Amygdala (tissue), 56 donors: ENCODE results near the gene CTNND1.
A peak's percentile ranks its signal among the peaks of the same experiment; 100 is the strongest.

Experiments
- DNase-seq, 56 donors: peaks; one replicate each; lab custom pipeline; 2025; lab: John Stamatoyannopoulos, UW

Gene CTNND1

GRCh38 chr11:57787920-57788702 lies 26.5 kb downstream of the CTNND1 start:
- peak in 15 of 56 donors; percentile 11 to 46 (median 17) for DNase-seq

- no peak for DNase-seq
These were observed 27.1 kb downstream of the CTNND1 start for GRCh38 chr11:57788703-57789088.

DNA sequence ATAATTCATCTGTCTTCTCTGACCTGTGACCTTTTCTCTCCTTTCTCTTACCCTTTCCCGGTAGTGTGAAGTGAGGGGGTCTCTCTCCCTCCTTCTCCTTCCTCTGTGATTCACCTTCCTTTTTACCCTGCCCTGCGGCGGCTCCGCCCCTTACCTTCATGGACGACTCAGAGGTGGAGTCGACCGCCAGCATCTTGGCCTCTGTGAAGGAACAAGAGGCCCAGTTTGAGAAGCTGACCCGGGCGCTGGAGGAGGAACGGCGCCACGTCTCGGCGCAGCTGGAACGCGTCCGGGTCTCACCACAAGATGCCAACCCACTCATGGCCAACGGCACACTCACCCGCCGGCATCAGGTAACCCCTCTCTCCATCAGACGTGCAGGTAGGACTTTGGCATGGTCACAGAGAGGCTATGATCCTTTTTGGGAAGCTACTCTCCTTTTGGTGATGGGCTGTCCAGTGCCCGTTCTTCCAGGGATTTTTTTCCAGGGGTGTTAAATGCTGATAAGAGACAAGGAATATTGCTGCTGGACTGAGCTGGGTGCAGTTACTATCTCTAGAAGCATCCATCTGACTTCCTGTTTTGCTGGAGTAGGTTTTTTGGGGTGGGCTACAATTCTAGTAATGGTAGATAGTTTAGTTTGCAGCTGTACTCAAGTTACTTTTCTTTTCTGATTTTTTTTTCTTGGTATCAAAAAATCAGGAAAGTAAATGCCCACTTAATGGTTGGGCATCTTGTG lies 29.9 kb downstream of the CTNND1 start:
- DNase-seq = no peak

- peak in 25 of 56 donors; percentile 6 to 69 (median 23) for DNase-seq
These were observed 30.5 kb downstream of the CTNND1 start for GRCh38 chr11:57792060-57792541.

DNA sequence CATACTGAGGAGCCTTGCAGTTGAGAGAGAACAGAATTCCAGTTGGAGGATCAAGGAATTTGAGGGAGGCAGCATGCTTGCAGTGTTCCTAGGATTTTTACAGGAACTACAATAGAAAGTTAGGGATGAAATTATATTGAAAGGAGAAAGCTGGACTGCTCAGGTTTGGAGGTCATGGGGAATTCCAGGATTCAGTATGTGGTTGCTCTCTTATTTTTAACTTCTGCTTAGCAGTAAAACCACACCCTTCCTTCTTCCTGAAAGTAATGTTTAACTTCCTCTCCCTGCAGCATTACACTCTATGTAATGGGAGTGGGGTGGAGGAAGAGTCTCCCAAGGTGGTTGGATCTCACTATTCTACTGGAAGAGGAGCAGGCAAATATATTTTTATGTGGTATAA lies 31.3 kb downstream of the CTNND1 start:
- no peak for DNase-seq

DNA sequence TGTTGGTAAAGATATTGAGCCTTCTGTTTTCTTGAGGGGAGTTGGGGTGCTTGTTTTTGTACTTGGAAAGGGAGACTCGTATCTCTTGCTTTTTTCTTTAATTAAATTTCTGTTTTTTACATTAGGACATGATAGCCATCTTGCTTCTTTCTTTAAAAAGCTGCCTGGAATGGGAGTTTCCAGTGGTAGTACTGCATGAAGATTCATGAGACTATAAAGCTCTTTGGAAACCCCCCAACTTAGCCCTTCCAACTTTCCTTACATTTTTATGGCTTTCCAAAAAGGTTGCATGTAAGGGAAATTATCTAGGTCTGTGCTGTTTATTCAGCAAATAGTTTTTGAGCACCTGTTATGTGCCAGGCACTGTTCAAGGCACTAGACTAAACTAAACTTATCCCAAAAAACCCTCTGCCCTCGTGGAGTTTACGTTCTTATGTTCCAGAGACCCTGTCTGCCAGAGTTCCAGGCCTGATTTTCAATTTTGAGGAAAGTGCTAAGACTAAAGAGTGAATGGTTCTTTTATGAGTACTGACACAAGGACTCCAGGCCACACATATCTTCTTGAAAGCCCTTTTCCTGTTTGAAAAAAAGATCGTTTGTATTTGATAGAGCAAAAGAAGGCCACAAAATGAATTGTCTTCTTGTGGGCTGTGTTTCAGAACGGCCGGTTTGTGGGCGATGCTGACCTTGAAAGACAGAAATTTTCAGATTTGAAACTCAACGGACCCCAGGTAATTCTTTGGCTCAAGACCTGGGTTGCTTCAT lies 31.9 kb downstream of the CTNND1 start:
- no peak for DNase-seq

DNA sequence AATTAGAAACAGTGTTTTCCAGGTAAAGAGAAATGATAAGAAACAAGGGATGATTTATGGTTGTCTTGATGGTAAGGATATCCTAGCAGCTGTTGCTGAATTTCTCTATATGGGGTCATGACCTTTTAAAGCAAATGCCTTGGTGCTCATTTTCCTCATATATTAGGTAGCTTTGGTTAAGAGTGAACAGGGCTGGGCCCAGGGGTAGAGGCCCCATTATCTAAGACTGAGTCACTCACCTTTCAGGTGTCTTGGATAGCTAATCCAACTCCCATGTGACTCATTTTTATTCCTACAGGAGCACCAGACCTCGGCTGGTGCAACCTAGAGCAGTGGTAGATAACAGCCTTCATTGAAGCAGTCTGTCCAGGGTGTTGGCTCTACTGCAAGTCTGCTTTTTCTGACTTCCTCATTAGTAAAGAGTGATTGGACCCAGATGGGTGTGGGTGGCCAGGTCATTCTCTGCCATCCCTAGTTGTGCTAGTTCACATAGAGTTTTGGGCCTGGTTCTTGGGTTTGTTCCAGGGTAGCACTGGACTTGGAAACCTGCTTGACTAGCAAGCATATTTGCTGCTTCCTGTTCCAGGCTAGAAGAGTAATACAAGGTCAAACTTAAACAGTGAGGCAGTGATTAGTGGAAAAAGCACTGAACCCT lies 37.4 kb downstream of the CTNND1 start:
- peak in 3 of 56 donors; percentile 8 to 10 (median 8) for DNase-seq

DNA sequence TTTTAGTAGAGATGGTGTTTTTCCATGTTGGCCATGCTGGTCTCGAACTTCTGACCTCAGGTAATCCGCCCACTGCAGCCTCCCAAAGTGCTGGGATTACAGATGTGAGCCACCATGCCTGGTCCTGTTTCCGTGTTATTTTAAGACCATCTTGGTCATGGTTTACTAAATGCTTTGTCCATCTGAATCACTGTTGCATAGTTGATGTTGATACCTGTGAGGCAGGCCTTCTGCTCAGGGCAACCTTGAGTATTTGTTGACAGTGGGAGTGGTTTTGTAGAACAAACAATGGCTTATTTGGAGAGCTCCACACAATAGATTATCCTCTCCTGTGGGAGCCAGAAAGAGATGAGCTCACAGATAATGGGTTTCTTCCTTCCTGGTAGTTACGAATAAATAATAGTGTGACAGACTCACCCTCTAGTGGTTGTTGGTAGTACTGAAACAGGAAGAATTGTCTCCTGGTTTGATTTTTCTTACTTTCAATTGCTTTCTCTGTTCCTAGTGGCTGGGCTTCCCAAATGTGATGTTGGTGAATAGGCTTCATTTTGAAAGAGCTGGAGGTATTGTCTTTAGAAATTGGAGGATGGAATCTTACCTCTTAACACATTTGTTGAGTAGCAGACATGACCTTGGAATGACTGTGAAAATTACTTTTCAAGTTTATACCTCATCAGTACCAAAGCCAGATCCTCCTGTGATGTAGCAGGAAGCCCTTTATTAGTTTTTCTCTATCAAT lies 39.0 kb downstream of the CTNND1 start:
- peak in 6 of 56 donors; percentile 6 to 55 (median 18) for DNase-seq

GRCh38 chr11:57801183-57801485 lies 39.5 kb downstream of the CTNND1 start:
- no peak for DNase-seq

GRCh38 chr11:57802411-57802810 lies 40.8 kb downstream of the CTNND1 start:
- no peak for DNase-seq

- DNase-seq = no peak
These were observed 42.9 kb downstream of the CTNND1 start for GRCh38 chr11:57804466-57804865.

- no peak for DNase-seq
These were observed 44.2 kb downstream of the CTNND1 start for GRCh38 chr11:57805780-57806179.

DNA sequence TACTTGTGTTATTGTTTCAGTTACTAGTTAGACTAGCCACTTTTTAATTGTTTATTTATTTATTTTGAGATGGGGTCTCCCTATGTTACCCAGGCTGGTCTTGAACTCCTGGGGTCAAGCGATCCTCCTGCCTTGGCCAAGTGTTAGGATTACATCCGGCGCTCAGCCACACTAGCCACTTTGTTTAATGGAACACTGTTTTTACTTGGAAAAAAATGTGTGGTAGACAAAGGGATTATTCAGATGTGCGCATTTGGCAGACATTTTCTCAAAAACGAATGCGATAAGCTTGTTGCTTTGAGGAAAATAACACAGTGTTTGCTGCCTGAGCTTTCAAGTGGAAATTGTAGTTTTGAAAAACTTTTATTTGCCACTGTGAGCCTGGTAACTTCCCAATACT lies 51.0 kb downstream of the CTNND1 start:
- peak in 22 of 56 donors; percentile 4 to 61 (median 25) for DNase-seq

DNA sequence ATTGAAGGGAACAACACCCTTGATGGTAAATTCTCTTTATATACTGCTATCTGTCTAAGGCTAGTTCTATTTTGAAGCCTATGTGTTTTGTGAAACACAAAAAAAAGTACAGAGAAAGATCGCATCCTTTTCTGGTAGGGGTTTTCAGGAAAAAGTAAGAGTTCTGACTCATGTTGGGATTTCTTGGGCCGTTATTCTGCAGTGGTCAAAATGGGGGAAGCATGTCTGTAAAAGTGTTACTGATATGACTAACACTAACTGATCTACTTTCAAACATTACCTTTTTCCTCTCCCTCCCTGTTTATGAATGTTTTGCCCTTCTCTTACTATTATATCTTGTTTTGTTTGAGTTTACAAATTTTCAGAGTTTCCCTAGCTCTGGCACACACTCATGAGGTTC lies 53.9 kb downstream of the CTNND1 start:
- no peak for DNase-seq

DNA sequence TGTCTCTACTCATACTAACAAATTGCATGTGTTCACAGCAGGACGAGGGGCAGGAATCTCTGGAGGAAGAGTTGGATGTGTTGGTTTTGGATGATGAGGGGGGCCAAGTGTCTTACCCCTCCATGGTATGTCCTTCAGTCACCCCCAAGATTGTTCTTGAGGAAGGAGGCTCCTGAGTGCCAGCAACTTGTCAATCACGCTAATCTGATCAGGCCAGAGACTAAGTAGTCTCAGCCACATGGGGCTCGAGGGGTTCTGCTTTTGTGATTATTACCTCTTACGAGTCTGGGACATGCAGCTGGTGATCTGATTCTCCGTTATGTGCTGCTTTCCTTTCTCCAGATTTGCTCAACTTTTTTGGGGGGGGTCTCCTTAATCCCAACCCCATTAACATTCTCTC lies 54.3 kb downstream of the CTNND1 start:
- no peak for DNase-seq

DNA sequence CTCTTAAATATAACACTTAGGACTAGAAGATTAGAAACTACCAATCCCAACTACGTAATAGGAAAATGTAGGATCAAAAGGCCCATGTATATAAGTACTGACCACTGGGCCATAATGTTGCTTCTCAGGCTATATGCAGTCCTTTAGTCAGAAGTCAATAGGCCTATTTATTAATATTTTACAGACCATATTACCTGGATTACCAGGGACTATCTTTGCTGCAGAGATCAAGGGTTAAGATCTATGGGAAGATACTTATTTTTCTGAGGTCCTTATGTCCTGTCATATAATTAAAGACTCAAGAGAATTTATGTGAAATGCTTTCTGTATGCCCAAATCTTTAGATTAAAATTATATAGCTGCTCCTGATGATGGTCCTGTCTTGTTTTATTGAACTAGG lies 57.2 kb downstream of the CTNND1 start:
- DNase-seq = no peak

DNA sequence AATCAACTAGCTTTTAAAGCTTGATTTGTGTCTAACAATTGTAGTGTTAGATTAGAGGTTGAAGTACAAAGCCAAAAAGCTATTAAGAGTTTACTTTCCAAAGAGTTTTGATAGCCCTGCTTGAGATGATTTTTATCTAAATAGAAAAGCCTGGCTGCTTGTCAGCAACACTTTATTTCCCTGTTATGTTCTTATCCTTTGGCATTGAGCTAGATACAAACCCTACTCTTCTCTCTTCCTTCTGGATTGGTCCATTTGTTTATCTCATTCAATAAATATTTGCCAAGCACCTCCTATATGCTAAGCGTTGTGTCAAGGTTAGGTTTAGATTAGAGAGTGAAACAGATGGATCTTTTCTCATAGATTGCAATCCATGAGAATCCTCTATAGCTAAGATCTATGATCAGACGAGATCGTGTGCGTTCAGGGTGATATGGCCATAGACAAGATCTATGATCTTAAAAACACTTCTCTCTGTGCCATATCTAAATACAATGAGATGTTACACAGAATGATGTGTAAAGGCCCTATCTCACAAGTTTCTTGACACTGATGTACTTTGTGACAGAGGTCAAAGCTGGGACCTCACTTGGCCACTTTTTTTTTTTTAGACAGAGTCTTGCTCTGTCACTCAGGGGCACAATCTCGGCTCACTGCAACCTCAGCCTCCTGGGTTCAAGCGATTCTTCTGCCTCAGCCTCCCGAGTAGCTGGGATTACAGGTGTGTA lies 57.8 kb downstream of the CTNND1 start:
- DNase-seq = no peak

DNA sequence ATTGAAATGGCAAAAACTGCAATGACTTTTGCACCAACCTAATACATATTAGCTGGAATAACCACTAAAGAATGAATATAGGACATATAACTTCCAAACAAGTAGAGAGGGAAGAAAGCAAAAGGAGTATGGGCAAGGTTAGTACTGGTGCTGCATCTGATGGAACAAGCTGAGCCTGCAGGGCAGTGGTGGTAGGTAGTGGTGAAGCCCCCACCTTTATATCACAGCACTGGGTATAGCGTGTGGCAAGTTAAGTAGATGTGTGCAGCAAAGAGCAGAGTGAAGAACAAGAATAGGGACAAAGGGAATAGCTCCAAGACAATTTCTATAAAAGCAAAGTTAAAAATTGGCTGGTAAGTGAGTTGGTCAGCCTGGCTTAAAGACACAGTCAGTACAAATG lies 62.3 kb downstream of the CTNND1 start:
- DNase-seq = no peak

DNA sequence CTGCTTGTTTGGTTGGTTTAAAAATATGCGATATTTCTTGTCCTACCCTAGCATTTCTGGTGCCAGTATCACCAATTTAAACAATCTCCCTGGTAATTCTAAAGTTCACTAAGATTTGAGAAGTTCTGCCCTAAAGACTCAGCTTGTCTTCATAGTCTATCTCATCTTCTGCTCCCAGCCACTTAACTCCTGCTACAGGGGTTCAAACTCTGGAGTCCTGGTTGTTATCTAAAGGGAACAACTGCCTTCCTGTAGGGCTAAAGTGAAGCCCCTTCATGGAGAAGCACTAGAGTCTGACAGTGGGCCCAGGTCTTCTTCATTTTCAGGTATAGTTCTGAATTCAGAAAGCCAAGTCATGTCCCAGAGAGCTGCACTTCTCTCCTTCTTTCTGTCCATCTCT lies 73.2 kb downstream of the CTNND1 start:
- no peak for DNase-seq
